GM06990 (cell line): Measurements from ENCODE around the gene FBXL4.

Experiments
- DNase-seq: peaks from one replicate; pipeline ENCODE4 v3.0.0-alpha.2; 2011; ENCODE audit not compliant: insufficient read length; ENCODE audit errors: extremely low read depth
- H3K27me3 ChIP-seq: replicated peaks from 2 replicates; pipeline ENCODE4 v1.6.0; 2011; ENCODE audit warnings: low read length; ENCODE audit not compliant: control insufficient read depth, insufficient read depth
- H3K36me3 ChIP-seq: 2 replicates; pipeline ENCODE4 v1.5.1; 2011; ENCODE audit warnings: low read length; ENCODE audit not compliant: control insufficient read depth, insufficient read depth
- H3K4me3 ChIP-seq: replicated peaks from 2 replicates; pipeline ENCODE4 v1.5.1; 2011; ENCODE audit warnings: low read depth, mild to moderate bottlenecking, control low read depth, low read length
- TF ChIP-seq, protein P1 (sequence below): IDR thresholded peaks from 2 replicates; pipeline ENCODE4 v1.5.1; 2011; ENCODE audit warnings: low read length, control low read depth, mild to moderate bottlenecking, inconsistent platforms; ENCODE audit not compliant: insufficient read depth, poor library complexity, severe bottlenecking

Gene FBXL4

GRCh38 chr6:98946266-98946878 is 1.4 kb downstream of the FBXL4 start:
- Histone ChIP-seq H3K4me3 (peak overlapping the region; percentile 96), H3K36me3 (no peaks in the 10 kb centered on the region), H3K27me3 (no peaks in the 10 kb centered on the region)
- TF ChIP-seq, protein P1, sequence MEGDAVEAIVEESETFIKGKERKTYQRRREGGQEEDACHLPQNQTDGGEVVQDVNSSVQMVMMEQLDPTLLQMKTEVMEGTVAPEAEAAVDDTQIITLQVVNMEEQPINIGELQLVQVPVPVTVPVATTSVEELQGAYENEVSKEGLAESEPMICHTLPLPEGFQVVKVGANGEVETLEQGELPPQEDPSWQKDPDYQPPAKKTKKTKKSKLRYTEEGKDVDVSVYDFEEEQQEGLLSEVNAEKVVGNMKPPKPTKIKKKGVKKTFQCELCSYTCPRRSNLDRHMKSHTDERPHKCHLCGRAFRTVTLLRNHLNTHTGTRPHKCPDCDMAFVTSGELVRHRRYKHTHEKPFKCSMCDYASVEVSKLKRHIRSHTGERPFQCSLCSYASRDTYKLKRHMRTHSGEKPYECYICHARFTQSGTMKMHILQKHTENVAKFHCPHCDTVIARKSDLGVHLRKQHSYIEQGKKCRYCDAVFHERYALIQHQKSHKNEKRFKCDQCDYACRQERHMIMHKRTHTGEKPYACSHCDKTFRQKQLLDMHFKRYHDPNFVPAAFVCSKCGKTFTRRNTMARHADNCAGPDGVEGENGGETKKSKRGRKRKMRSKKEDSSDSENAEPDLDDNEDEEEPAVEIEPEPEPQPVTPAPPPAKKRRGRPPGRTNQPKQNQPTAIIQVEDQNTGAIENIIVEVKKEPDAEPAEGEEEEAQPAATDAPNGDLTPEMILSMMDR = no peak
- no peak for DNase-seq

- TF ChIP-seq, protein P1 = no peak
- DNase-seq = no peak
- H3K27me3 ChIP-seq = no peaks in the 10 kb centered on the region
- no peak overlapping the region for H3K4me3 ChIP-seq
- H3K36me3 ChIP-seq = no peaks in the 10 kb centered on the region
Measured at GRCh38 chr6:98945311-98946115, 2.2 kb downstream of the FBXL4 start.

DNA sequence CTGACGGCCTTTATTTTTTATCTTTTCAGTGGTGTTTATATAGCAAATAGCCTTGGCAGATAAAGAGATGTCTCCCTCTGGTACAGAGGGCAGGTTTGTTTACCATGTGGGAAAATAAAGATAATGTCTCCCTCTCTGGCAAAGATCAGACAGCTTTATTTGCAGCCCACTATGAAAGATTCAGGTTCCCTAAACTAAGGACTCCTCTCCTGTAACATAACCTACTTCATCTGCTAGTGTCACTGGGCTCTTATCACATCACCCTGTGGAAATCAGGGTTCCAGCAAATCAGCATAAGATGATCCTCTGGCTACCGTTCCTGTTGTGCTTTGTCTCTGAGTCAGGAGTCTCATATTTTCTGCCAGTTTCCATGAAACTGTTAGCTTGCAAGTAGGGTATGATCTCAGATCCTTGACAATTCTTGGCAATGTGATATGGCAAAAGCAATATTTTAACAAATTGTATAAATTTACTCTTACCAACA is 3.1 kb downstream of the FBXL4 start:
- no peak for DNase-seq
- TF ChIP-seq, protein P1 = no peak

DNA sequence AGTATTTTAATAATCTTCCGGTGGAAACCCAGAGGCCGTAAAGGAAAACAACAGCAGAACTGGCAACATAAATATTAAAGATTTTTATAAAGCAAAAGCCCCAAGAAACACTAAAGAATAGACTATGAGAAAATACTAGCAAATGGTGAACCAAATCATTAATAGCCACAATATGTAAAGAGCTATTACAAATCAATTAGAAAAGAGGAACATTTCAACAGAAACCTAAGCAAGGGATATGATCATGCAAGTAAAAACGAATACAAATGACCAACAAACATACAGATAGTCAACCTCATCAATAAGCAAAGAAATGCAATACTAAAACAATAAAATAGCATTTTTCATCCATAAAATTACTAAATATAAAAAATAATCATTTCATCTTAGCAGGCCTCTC is 3.6 kb downstream of the FBXL4 start:
- Histone ChIP-seq H3K36me3 (no peaks in the 10 kb centered on the region), H3K4me3 (no peak overlapping the region), H3K27me3 (no peaks in the 10 kb centered on the region)
- no peak for DNase-seq
- TF ChIP-seq, protein P1 = no peak

More for the DNA sequence above, 3.1 kb downstream of the FBXL4 start:
- Histone ChIP-seq H3K36me3 (no peaks in the 10 kb centered on the region), H3K4me3 (no peak overlapping the region), H3K27me3 (no peaks in the 10 kb centered on the region)

GRCh38 chr6:98942263-98942803 is 5.4 kb downstream of the FBXL4 start:
- Histone ChIP-seq H3K27me3 (no peaks in the 10 kb centered on the region), H3K36me3 (no peaks in the 10 kb centered on the region), H3K4me3 (no peak overlapping the region)
- no peak for DNase-seq
- TF ChIP-seq, protein P1 = no peak
